LNCAP (cell line): ENCODE results near the gene SNTG2.

ENCODE experiments used
- TF ChIP-seq, protein P1 (sequence below): fragments of 450-650 bp; IDR thresholded peaks from 2 replicates; pipeline ENCODE4 v1.5.1; 2017; ENCODE audit warnings: mild to moderate bottlenecking

SNTG2 gene

DNA sequence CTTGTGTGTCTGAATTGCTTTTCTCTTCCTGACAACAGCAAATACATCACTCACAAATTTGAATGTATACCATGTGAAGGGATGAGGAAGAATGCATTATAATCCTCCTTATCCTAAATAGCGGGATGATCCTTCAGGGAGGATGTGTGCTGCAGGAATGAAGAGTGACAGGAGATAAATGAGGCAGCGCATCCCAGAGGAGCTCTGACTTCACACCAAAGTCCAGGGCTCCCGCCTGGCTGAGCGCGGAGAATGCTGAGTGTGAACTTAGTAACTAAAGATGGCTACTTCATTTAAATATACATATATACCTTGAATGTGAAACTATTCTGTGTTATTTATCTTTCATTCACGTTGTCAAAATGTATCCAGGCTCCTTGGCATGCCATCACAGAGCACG, 317.4 kb downstream of the SNTG2 start:
- TF ChIP-seq, protein P1, sequence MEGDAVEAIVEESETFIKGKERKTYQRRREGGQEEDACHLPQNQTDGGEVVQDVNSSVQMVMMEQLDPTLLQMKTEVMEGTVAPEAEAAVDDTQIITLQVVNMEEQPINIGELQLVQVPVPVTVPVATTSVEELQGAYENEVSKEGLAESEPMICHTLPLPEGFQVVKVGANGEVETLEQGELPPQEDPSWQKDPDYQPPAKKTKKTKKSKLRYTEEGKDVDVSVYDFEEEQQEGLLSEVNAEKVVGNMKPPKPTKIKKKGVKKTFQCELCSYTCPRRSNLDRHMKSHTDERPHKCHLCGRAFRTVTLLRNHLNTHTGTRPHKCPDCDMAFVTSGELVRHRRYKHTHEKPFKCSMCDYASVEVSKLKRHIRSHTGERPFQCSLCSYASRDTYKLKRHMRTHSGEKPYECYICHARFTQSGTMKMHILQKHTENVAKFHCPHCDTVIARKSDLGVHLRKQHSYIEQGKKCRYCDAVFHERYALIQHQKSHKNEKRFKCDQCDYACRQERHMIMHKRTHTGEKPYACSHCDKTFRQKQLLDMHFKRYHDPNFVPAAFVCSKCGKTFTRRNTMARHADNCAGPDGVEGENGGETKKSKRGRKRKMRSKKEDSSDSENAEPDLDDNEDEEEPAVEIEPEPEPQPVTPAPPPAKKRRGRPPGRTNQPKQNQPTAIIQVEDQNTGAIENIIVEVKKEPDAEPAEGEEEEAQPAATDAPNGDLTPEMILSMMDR, result no peak

DNA sequence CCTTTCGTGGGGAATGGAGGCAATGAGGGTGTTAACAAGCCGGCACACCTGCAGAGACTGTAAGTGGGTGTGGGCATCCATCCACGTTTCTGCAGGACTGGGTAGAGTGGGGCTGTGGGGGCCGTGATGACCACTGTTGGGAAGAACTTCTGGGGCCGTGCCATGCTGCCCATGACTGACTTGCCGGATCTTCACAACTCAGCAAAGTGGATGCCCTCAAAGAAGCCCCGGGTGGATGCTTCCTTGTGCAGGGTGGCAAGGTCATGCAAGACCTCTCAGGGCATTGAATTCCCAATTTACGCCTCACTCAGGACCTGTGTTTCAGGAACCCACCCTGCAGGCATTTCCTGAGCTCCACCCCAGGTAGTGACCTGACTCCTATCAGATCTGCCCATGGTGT, 319.2 kb downstream of the SNTG2 start:
- TF ChIP-seq, protein P1, result no peak

DNA sequence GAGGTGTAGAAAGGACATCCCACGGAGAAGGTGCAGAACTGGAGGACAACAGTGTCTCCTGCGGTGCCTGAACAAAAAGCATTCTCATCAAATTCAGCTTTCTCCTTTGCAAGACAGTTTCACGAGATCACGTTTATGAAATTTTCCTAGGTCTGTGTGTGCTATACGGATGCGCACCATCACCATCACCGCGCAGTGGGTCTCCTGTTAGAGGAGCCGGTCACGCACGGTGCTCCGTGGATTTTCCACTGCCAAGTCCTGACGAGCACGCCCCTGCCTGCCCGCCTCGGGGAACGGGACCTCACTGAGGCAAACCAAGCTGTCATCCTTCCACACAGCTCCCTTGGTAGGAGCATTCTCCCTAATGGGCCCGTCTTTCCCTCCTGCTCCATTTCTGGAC, 322.2 kb downstream of the SNTG2 start:
- TF ChIP-seq, protein P1, result no peak

DNA sequence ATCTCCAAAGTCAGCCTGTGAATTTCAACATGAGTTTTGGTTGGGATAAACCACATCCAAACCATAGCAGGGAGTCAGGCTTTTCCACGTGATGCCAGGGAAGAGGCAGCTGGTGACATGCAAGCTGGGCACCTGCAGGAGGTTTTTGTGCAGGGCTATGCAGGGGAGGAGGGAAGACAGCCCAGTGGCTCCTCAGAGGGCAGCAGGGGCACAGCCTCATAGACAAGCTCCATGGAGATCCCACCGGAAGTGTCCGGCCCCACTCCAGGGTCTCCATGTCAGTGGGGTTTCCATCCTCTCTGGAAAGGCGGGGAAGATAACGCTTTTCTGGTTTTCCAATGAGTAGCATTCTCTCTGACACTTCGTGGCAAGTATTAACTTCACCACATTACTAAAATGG, 327.0 kb downstream of the SNTG2 start:
- TF ChIP-seq, protein P1, result no peak

DNA sequence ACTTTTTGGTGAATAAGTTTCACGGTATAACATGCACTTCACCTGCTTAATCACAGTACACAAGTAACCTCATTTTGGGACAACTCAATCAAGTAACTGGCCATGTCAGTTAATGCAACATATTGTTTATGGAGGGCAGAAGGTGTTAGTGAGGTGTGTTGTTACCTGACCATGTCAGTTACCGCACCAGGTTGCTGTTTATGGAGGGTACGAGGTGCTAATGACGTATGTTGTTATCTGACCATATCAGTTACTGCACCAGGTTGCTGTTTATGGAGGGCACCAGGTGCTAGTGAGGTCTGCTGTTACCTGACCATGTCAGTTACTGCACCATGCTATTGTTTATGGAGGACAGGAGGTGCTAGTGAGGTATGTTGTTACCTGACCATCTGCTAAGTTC, 327.5 kb downstream of the SNTG2 start:
- TF ChIP-seq, protein P1, result no peak

DNA sequence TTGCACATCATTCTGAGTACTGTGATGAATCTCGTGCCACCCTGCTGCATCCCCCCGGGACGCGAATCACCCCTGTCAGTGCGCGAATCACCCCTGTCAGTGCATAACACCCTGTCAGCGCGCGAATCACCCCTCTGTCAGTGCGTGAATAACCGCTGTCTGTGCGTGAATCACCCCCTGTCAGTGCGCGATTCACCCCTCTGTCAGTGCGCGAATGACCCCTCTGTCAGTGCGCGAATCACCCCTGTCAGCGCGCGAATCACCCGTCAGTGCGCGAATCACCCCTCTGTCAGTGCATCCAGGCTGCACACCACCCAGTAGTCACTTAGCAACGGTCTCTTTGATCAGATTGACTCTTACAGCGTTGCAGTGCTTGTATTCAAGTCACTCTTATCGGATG, 328.2 kb downstream of the SNTG2 start:
- TF ChIP-seq, protein P1, result no peak

DNA sequence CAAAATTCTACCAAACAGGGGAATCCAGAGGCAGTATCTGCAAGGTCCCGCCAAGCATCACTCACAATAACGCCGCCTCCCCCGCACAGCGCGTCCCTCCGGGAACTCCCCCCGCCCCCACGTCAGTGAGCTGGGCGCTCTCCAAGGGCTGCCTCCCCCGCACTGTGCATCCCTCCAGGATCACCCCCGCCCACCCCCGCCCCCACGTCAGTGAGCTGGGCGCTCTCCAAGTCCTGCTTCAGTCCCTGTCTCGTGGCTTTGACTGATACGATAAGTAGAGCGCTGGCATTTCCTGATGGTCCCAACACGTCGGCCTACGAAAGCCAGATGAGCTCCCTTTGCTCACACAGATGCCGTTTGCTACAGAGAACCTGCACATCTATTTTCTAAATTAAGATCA, 331.9 kb downstream of the SNTG2 start:
- TF ChIP-seq, protein P1, result no peak

DNA sequence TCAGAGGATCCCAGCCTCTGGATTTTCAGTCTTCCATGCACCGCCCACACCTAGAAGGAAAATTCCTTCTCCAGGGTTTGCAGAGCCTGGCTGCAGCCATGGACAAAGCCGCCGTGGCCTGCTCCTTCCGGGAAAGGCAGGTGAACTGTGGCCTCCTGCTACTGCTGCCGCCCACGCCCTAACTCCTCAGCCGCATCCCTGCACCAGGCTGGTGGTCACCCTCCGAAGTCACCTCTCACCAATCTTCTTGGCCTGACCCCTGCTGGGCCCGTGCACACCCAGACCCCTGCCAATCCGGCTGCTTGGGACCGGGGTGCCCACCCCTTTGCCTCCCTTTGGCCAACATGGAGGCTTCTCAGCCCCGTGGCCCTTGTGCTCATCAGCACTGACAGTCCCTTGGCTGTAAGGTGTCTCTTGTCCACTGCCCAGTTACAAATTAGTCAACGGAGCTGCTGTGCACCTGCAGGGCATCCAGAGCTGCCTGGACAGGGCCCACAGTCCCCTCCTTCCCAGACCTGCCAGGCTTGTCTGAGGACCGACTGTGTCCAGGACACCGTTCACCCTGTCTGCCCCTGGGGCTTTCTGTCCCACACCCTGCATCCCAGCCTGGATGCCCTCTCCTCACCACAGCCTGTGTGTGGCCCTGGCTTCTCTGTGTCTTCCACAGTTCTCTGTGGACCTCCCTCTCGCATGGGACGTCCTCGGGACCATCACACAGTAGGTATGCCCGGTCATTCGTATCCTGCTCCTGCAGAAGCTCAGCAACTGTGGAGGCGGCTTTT, 332.6 kb downstream of the SNTG2 start:
- TF ChIP-seq, protein P1, result no peak
